ENCODE results near the gene PIGQ.

DNA sequence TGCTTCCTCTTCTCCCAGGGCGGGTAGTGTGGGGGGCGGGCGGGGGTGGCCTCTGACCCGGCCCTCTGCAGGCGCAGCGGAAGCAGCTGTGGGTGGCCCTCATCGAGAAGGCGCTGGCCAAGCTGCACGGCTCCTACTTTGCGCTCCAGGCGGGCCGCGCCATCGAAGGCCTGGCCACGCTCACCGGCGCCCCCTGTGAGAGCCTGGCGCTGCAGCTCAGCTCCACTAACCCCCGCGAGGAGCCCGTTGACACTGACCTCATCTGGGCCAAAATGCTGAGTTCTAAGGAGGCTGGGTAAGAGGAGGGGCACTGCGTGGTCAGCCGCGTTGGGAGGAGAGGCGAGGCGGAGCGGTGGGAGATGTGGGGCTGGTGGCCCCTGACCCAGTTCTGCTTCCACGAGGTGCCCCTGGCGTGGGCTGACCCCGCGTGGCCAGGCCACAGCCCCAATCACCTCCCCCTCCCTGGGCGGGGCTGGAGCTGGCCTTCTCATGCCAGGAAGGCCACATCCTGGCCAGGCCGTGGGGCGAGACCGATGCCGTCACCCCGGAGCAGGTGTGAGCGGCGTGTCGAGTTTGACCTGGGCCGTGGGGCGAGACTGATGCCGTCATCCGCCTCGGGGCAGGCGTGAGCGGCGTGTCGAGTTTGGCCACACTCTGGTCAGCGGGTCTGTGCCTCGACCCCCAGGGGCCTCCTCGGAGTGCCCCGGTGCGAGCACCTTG is 20.1 kb upstream of the PIGQ start:
- TF ChIP-seq, protein P1, sequence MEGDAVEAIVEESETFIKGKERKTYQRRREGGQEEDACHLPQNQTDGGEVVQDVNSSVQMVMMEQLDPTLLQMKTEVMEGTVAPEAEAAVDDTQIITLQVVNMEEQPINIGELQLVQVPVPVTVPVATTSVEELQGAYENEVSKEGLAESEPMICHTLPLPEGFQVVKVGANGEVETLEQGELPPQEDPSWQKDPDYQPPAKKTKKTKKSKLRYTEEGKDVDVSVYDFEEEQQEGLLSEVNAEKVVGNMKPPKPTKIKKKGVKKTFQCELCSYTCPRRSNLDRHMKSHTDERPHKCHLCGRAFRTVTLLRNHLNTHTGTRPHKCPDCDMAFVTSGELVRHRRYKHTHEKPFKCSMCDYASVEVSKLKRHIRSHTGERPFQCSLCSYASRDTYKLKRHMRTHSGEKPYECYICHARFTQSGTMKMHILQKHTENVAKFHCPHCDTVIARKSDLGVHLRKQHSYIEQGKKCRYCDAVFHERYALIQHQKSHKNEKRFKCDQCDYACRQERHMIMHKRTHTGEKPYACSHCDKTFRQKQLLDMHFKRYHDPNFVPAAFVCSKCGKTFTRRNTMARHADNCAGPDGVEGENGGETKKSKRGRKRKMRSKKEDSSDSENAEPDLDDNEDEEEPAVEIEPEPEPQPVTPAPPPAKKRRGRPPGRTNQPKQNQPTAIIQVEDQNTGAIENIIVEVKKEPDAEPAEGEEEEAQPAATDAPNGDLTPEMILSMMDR (conservative IDR thresholded peaks at IDR 0.05 in 1 of 2, IDR thresholded peaks at IDR 0.05 in 1 of 2; ENCODE audit: low read depth in 1 of 2, low read length in 2 of 2) = no peak
- no peak for TF ChIP-seq EZH2 (IDR thresholded peaks at IDR 0.05; ENCODE audit: low read length, missing control alignments)
